ENCODE measurements around the gene VRK1.

GRCh38 chr14:96790186-96790585 is 7.0 kb upstream of the VRK1 start:
- TF ChIP-seq YY1 (IDR thresholded peaks at IDR 0.05; ENCODE audit: low read depth) = no peak
- TF ChIP-seq TCF12 (IDR thresholded peaks at IDR 0.05; ENCODE audit: low read depth) = no peak
- no peak for TF ChIP-seq EP300 (IDR thresholded peaks at IDR 0.05; ENCODE audit: borderline replicate concordance)
- no peak for TF ChIP-seq REST (IDR thresholded peaks at IDR 0.05; ENCODE audit: low read depth)
- TF ChIP-seq CREB1 (IDR thresholded peaks at IDR 0.05; ENCODE audit: low read depth) = no peak
- TF ChIP-seq MAX (IDR thresholded peaks at IDR 0.05) = no peak
- no peak for TF ChIP-seq NFIC (IDR thresholded peaks at IDR 0.05)
- no peak for TF ChIP-seq CEBPB (IDR thresholded peaks at IDR 0.05)
- no peak for TF ChIP-seq RAD21 (IDR thresholded peaks at IDR 0.05; ENCODE audit: low read depth)

Data from Ishikawa (cell line).